Thyroid gland (tissue), 4 donors: ENCODE data around the gene SH2D3C. TPM values are rescaled to one million over a fixed set of nuclear protein-coding genes. Genes with fewer than 3 reads are reported as not detected.
A peak's percentile ranks its signal among the peaks of the same experiment; 100 is the strongest.

Experiments
- DNase-seq, 2 donors: peaks; one replicate each; pipeline ENCODE4 v3.0.0-alpha.2; 2019
- H3K27ac ChIP-seq, 3 donors: fragments of 200-600 bp; sonication (generic); 1 replicate in 2 of 3; 2 replicates in 1 of 3; pipeline ENCODE4 v1.5.1; 2016 to 2019; ENCODE audit warnings: mild to moderate bottlenecking in 1 of 3, moderate library complexity in 1 of 3
- H3K27me3 ChIP-seq: fragments of 200-600 bp; sonication (generic); one replicate; pipeline ENCODE4 v1.5.1; 2019
- H3K36me3 ChIP-seq, 2 donors: fragments of 200-600 bp; sonication (generic); one replicate each; pipeline ENCODE4 v1.5.1; 2016 to 2019
- H3K4me1 ChIP-seq, 2 donors: fragments of 200-600 bp; sonication (generic); one replicate each; pipeline ENCODE4 v1.5.1; 2017 to 2019
- H3K4me3 ChIP-seq, 3 donors: fragments of 200-600 bp; sonication (generic); replicated peaks in 1 of 3; 1 replicate in 2 of 3; 2 replicates in 1 of 3; pipeline ENCODE4 v1.5.1; 2016; ENCODE audit warnings: mild to moderate bottlenecking in 1 of 3
- H3K9me3 ChIP-seq: fragments of 200-600 bp; sonication (generic); one replicate; pipeline ENCODE4 v1.5.1; 2017
- CTCF ChIP-seq, 6 experiments: fragments of 200-600 bp in 3 of 6; fragments of 450-650 bp in 3 of 6; sonication (generic) in 3 of 6; IDR thresholded peaks; one replicate each; pipeline ENCODE4 v1.5.1; 2016 to 2019; ENCODE audit warnings: antibody characterized with exemption in 6 of 6, mild to moderate bottlenecking in 2 of 6, inconsistent platforms in 1 of 6, moderate library complexity in 1 of 6
- POLR2A ChIP-seq, 2 donors: fragments of 450-650 bp; IDR thresholded peaks; one replicate each; pipeline ENCODE4 v1.6.1; 2017; ENCODE audit warnings: antibody characterized with exemption in 2 of 2, mild to moderate bottlenecking in 2 of 2, moderate library complexity in 1 of 2
- WGBS, 2 donors: methylation state at CpG; one replicate each; pipeline ENCODE4 v1.1.5; 2017; 5-methylcytosine and 5-hydroxymethylcytosine counted together
- intact Hi-C: fragments of 100-400 bp; cut with DNase I; formaldehyde crosslinking; loops from one replicate; pipeline ENCODE4 v1.15.1; 2023
- total RNA-seq, 4 donors: library from RNA; depleted of rRNA; stranded (reverse); fragments of >200 nt; gene quantifications; one replicate each; pipeline ENCODE4 v1.2.3, GENCODE V29; 2016

The SH2D3C gene
- total RNA-seq, 4 donors from 2014 or later, result 10.0 to 24.9 (median 18.2) TPM

GRCh38 chr9:127767909-127768331 lies 10.5 kb downstream of the SH2D3C start:
- H3K4me3 ChIP-seq, result no peak overlapping the region
- intact Hi-C loops, result no loop called here
- no peak for DNase-seq
- H3K27me3 ChIP-seq, result no peaks in the 10 kb centered on the region
- peak overlapping the region; percentile 51 to 76 (median 67) for H3K27ac ChIP-seq
- no peaks in the 10 kb centered on the region for H3K9me3 ChIP-seq
- 14 to 43% methylated on average over 8 to 13 of the region's 13 CpGs for WGBS, 2 donors
- TF ChIP-seq CTCF (IDR thresholded peaks at IDR 0.05) (no peak), POLR2A (IDR thresholded peaks at IDR 0.05) (no peak)
- no peaks in the 10 kb centered on the region for H3K36me3 ChIP-seq
- peaks cover 4 to 34% of the 10 kb centered on the region in 2 donors for H3K4me1 ChIP-seq

- H3K36me3 ChIP-seq, result no peaks in the 10 kb centered on the region
- peak overlapping the region; percentile 51 to 76 (median 67) for H3K27ac ChIP-seq
- intact Hi-C loops, result no loop called here
- no peak for DNase-seq
- H3K27me3 ChIP-seq, result no peaks in the 10 kb centered on the region
- H3K4me3 ChIP-seq, result no peak overlapping the region
- TF ChIP-seq CTCF (IDR thresholded peaks at IDR 0.05) (no peak), POLR2A (IDR thresholded peaks at IDR 0.05) (no peak)
- H3K9me3 ChIP-seq, result no peaks in the 10 kb centered on the region
- whole genome bisulfite sequencing, 2 donors, result 63 to 65% methylated on average over 3 of the region's 3 CpGs
- peaks cover 4 to 36% of the 10 kb centered on the region in 2 donors for H3K4me1 ChIP-seq
Observed at GRCh38 chr9:127767410-127767809, 11.1 kb downstream of the SH2D3C start.

- no peak overlapping the region for H3K4me3 ChIP-seq
- peaks cover 0 to 30% of the 10 kb centered on the region in 2 donors for H3K4me1 ChIP-seq
- 78 to 95% methylated on average over 1 of the region's 1 CpG for WGBS, 2 donors
- H3K27ac ChIP-seq, result no peak overlapping the region
- no peaks in the 10 kb centered on the region for H3K9me3 ChIP-seq
- no peaks in the 10 kb centered on the region for H3K36me3 ChIP-seq
- no peaks in the 10 kb centered on the region for H3K27me3 ChIP-seq
- no peak for TF ChIP-seq CTCF (IDR thresholded peaks at IDR 0.05)
- no peak for TF ChIP-seq POLR2A (IDR thresholded peaks at IDR 0.05)
- intact Hi-C loops, result no loop called here
- DNase-seq, result no peak
Observed at GRCh38 chr9:127765418-127765817, 13.0 kb downstream of the SH2D3C start.

- WGBS, 2 donors, result 39 to 58% methylated on average over 7 of the region's 7 CpGs
- Histone ChIP-seq H3K9me3 (no peaks in the 10 kb centered on the region), H3K4me1 (peaks cover 0 to 21% of the 10 kb centered on the region in 2 donors), H3K27ac (peak overlapping the region in 2 of 3 donors; percentile 36 to 46), H3K36me3 (no peaks in the 10 kb centered on the region), H3K4me3 (no peak overlapping the region), H3K27me3 (no peaks in the 10 kb centered on the region)
- DNase-seq, result peak; percentile 22 to 31
- intact Hi-C loops, result no loop called here
- peak in 2 of 6 experiments; percentile 17 for TF ChIP-seq CTCF (IDR thresholded peaks at IDR 0.05)
- no peak for TF ChIP-seq POLR2A (IDR thresholded peaks at IDR 0.05)
Observed at GRCh38 chr9:127763918-127764384, 14.5 kb downstream of the SH2D3C start.

- DNase-seq, result peak; percentile 24 to 30
- TF ChIP-seq POLR2A (IDR thresholded peaks at IDR 0.05), result no peak
- no peak for TF ChIP-seq CTCF (IDR thresholded peaks at IDR 0.05)
- H3K27me3 ChIP-seq, result no peaks in the 10 kb centered on the region
- peak overlapping the region; percentile 36 to 45 (median 45) for H3K27ac ChIP-seq
- intact Hi-C loops, result no loop called here
- no peak overlapping the region for H3K4me3 ChIP-seq
- peaks cover 7 to 30% of the 10 kb centered on the region in 2 donors for H3K4me1 ChIP-seq
- WGBS, 2 donors, result 50 to 56% methylated on average over 16 of the region's 16 CpGs
- H3K36me3 ChIP-seq, result no peaks in the 10 kb centered on the region
- H3K9me3 ChIP-seq, result no peaks in the 10 kb centered on the region
Observed at GRCh38 chr9:127762111-127762676, 16.3 kb downstream of the SH2D3C start.
